Prostate gland (tissue), 2 donors: ENCODE data around the gene PTPMT1.

Source experiments
- POLR2AphosphoS5 ChIP-seq: sonication (generic); formaldehyde crosslinking; IDR thresholded peaks from one replicate; pipeline ENCODE4 v1.6.1; 2017; ENCODE audit warnings: antibody characterized with exemption
- TF ChIP-seq, protein P1 (sequence below), 4 experiments: fragments of 200-600 bp in 2 of 4; fragments of 450-650 bp in 2 of 4; sonication (generic) in 2 of 4; IDR thresholded peaks; 1 replicate in 3 of 4; 2 replicates in 1 of 4; pipeline ENCODE4 v1.5.1; 2016 to 2019; ENCODE audit warnings: antibody characterized with exemption in 4 of 4, mild to moderate bottlenecking in 2 of 4, moderate library complexity in 2 of 4

DNA sequence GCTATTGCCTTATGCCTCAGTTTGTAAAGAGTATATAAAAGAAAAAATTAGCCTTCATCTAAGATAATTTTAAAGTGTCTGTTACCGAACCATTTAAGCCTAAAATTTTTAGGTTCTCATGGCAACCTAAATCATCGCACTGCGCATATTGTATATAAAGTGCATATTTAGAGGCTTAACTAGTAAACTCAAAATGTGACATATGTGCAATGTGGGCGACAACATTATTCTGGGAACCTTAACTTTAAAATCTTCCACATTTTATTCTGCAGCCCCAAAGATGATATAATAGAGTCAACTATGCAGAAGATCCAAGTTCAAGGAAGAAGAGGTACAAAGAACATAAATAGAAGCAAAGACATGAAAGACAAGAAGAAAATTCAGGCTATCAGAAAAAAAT is 35.4 kb upstream of the PTPMT1 start:
- TF ChIP-seq, protein P1, sequence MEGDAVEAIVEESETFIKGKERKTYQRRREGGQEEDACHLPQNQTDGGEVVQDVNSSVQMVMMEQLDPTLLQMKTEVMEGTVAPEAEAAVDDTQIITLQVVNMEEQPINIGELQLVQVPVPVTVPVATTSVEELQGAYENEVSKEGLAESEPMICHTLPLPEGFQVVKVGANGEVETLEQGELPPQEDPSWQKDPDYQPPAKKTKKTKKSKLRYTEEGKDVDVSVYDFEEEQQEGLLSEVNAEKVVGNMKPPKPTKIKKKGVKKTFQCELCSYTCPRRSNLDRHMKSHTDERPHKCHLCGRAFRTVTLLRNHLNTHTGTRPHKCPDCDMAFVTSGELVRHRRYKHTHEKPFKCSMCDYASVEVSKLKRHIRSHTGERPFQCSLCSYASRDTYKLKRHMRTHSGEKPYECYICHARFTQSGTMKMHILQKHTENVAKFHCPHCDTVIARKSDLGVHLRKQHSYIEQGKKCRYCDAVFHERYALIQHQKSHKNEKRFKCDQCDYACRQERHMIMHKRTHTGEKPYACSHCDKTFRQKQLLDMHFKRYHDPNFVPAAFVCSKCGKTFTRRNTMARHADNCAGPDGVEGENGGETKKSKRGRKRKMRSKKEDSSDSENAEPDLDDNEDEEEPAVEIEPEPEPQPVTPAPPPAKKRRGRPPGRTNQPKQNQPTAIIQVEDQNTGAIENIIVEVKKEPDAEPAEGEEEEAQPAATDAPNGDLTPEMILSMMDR (IDR thresholded peaks at IDR 0.05), result no peak
- TF ChIP-seq POLR2AphosphoS5, result no peak
